Neutrophil (primary cell): ENCODE results near the gene DCTN2.
"Not testable (repeated sequence)": the region's sequence is repeated elsewhere in the genome, so short reads cannot be mapped to it uniquely, and the experiment has no call there.

Experiments used
- H3K27ac ChIP-seq: fragments of 200-600 bp; sonication (generic); 2 replicates; pipeline ENCODE4 v1.5.1; 2016; ENCODE audit warnings: mild to moderate bottlenecking, moderate library complexity
- H3K27me3 ChIP-seq: fragments of 200-600 bp; sonication (generic); 2 replicates; pipeline ENCODE4 v1.6.0; 2016; ENCODE audit warnings: mild to moderate bottlenecking
- H3K36me3 ChIP-seq: fragments of 200-600 bp; sonication (generic); 2 replicates; pipeline ENCODE4 v1.5.1; 2017
- H3K4me1 ChIP-seq, 2 experiments: fragments of 200-600 bp in 1 of 2; sonication (generic) in 1 of 2; 1 replicate in 1 of 2; 2 replicates in 1 of 2; pipeline versions ENCODE4 v1.5.1 to v1.6.1; 2013 to 2016; ENCODE audit warnings: low read depth in 1 of 2, low read length in 1 of 2, mild to moderate bottlenecking in 1 of 2, moderate library complexity in 1 of 2; ENCODE audit not compliant: control insufficient read depth in 1 of 2, insufficient read depth in 1 of 2
- H3K4me3 ChIP-seq, 2 experiments: fragments of 200-600 bp in 1 of 2; sonication (generic) in 1 of 2; 1 replicate in 1 of 2; 2 replicates in 1 of 2; pipeline ENCODE4 v1.5.1; 2013 to 2016; ENCODE audit warnings: low read depth in 1 of 2, low read length in 1 of 2, mild to moderate bottlenecking in 1 of 2, moderate library complexity in 1 of 2
- H3K9me3 ChIP-seq: fragments of 200-600 bp; sonication (generic); 2 replicates; pipeline ENCODE4 v1.5.1; 2016
- TF ChIP-seq, protein P1 (sequence below): fragments of 200-600 bp; sonication (generic); IDR thresholded peaks from 2 replicates; pipeline ENCODE4 v1.5.1; 2016; ENCODE audit warnings: antibody characterized with exemption

DCTN2 gene

GRCh38 chr12:57563358-57563757 is 16.4 kb upstream of the DCTN2 start:
- no peaks in the 10 kb centered on the region for H3K9me3 ChIP-seq
- H3K27me3 ChIP-seq, result peaks cover 56% of the 10 kb centered on the region
- H3K36me3 ChIP-seq, result no peaks in the 10 kb centered on the region
- no peaks in the 10 kb centered on the region for H3K4me1 ChIP-seq
- H3K4me3 ChIP-seq, result no peak overlapping the region
- no peak overlapping the region for H3K27ac ChIP-seq
- TF ChIP-seq, protein P1, sequence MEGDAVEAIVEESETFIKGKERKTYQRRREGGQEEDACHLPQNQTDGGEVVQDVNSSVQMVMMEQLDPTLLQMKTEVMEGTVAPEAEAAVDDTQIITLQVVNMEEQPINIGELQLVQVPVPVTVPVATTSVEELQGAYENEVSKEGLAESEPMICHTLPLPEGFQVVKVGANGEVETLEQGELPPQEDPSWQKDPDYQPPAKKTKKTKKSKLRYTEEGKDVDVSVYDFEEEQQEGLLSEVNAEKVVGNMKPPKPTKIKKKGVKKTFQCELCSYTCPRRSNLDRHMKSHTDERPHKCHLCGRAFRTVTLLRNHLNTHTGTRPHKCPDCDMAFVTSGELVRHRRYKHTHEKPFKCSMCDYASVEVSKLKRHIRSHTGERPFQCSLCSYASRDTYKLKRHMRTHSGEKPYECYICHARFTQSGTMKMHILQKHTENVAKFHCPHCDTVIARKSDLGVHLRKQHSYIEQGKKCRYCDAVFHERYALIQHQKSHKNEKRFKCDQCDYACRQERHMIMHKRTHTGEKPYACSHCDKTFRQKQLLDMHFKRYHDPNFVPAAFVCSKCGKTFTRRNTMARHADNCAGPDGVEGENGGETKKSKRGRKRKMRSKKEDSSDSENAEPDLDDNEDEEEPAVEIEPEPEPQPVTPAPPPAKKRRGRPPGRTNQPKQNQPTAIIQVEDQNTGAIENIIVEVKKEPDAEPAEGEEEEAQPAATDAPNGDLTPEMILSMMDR, result no peak

GRCh38 chr12:57561117-57561516 is 14.1 kb upstream of the DCTN2 start:
- H3K9me3 ChIP-seq, H3K4me1 ChIP-seq, H3K36me3 ChIP-seq, H3K4me3 ChIP-seq, H3K27ac ChIP-seq: not testable (repeated sequence)
- H3K27me3 ChIP-seq, result peaks cover 65% of the 10 kb centered on the region

DNA sequence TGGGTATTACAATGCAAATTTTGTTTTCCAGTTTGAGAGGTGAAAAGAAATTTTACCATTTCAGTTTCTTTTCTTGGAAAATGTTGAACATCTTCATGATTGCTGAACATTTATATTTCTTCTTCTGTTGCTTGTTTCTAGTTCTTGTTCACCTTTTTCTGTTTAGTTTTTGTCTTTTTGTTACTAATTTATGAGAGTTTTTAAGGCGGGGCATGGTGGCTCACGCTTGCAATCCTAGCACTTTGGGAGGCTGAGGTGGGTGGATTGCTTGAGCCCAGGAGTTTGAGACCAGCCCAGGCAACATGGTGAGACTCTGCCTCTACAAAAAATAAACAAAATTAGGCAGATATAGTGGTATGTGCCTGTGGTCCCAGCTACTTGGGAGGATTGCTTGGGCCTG is 13.5 kb upstream of the DCTN2 start:
- no peaks in the 10 kb centered on the region for H3K36me3 ChIP-seq
- TF ChIP-seq, protein P1, result no peak
- peaks cover 65% of the 10 kb centered on the region for H3K27me3 ChIP-seq
- no peak overlapping the region for H3K27ac ChIP-seq
- no peaks in the 10 kb centered on the region for H3K9me3 ChIP-seq
- no peak overlapping the region for H3K4me3 ChIP-seq
- no peaks in the 10 kb centered on the region for H3K4me1 ChIP-seq

DNA sequence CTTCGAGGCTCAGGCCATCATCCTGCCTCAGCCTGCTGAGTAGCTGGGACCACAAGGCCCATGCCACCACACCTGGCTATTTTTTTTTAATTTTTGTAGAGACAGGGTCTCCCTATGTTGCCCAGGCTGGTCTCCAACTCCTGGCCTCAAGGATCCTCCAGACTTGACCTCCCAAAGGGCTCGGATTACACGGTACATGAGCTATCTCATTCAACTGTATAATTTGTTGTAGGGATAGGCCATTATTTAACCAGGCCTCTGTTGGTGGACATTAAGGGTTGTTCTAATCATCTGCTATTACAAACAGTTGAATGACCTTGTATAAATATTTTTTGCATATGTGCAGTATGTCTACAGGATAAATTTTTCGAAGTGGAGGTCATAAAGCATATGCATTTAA is 11.9 kb upstream of the DCTN2 start:
- Histone ChIP-seq H3K4me3 (no peak overlapping the region), H3K27me3 (peaks cover 61% of the 10 kb centered on the region), H3K27ac (no peak overlapping the region), H3K4me1 (no peaks in the 10 kb centered on the region), H3K9me3 (no peaks in the 10 kb centered on the region), H3K36me3 (no peaks in the 10 kb centered on the region)
- TF ChIP-seq, protein P1, result no peak

- H3K36me3 ChIP-seq, result no peaks in the 10 kb centered on the region
- TF ChIP-seq, protein P1, result no peak
- peaks cover 63% of the 10 kb centered on the region for H3K27me3 ChIP-seq
- H3K27ac ChIP-seq, result no peak overlapping the region
- H3K9me3 ChIP-seq, result no peaks in the 10 kb centered on the region
- no peak overlapping the region for H3K4me3 ChIP-seq
- H3K4me1 ChIP-seq, result peaks cover 4 to 5% of the 10 kb centered on the region in 2 experiments
Measured at GRCh38 chr12:57554897-57555296, 7.9 kb upstream of the DCTN2 start.

GRCh38 chr12:57554453-57554852 is 7.5 kb upstream of the DCTN2 start:
- H3K36me3 ChIP-seq, result no peaks in the 10 kb centered on the region
- H3K9me3 ChIP-seq, result no peaks in the 10 kb centered on the region
- peaks cover 5 to 9% of the 10 kb centered on the region in 2 experiments for H3K4me1 ChIP-seq
- TF ChIP-seq, protein P1, result no peak
- H3K27me3 ChIP-seq, result peaks cover 63% of the 10 kb centered on the region
- H3K27ac ChIP-seq, result no peak overlapping the region
- no peak overlapping the region for H3K4me3 ChIP-seq
